ENCODE measurements around the gene N4BP3. TPM values are rescaled to one million over a fixed set of nuclear protein-coding genes. Genes with fewer than 3 reads are reported as not detected.
A peak's percentile ranks its signal among the peaks of the same experiment; 100 is the strongest.

N4BP3 gene
- total RNA-seq, 2 experiments from 2014 or later: 26.1 to 28.3 TPM

GRCh38 chr5:178122346-178122745 is 9.0 kb downstream of the N4BP3 start:
- H3K27ac ChIP-seq (ENCODE audit: low read depth, low read length, poor library complexity, severe bottlenecking): peak overlapping the region; percentile 90
- H2AFZ ChIP-seq (ENCODE audit: low read length): no peak overlapping the region

GRCh38 chr5:178123094-178123965 is 10.0 kb downstream of the N4BP3 start:
- H3K9me2 ChIP-seq (ENCODE audit: insufficient read depth, low read length): no peaks in the 10 kb centered on the region
- H3K4me3 ChIP-seq (ENCODE audit: low read depth, low read length, poor library complexity, severe bottlenecking): no peak overlapping the region
- no peak for DNase-seq (ENCODE audit: low spot score)
- ChIA-PET POLR2A (interaction anchor here (0.8 kb wide), 1 partner anchor 8 kb away, joined by 3 read pairs; no protein-coding TSS in a partner anchor), CTCF (ENCODE audit: unreplicated experiment) (no interaction called here)
- H3K27ac ChIP-seq (ENCODE audit: low read depth, low read length, poor library complexity, severe bottlenecking): no peak overlapping the region
- TF ChIP-seq EZH2phosphoT487 (IDR thresholded peaks at IDR 0.05; ENCODE audit: borderline replicate concordance, low read depth, low read length) (no peak), CTCF (conservative IDR thresholded peaks at IDR 0.05; ENCODE audit: low read length) (no peak)
- no peaks in the 10 kb centered on the region for H4K20me1 ChIP-seq (ENCODE audit: insufficient read depth, low read length)
- H2AFZ ChIP-seq (ENCODE audit: low read length): no peak overlapping the region
- peaks cover 21% of the 10 kb centered on the region; the same call in 1 of the 2 replicates for H3K79me2 ChIP-seq (ENCODE audit: insufficient read depth, low read depth, low read length)
- H3K36me3 ChIP-seq (ENCODE audit: insufficient read depth, low read length): peaks cover 71% of the 10 kb centered on the region
- peaks cover 57% of the 10 kb centered on the region for H3K4me1 ChIP-seq (ENCODE audit: insufficient read depth, low read length, poor library complexity, severe bottlenecking)
- peak overlapping the region; percentile 9; the same call in 1 of the 2 replicates for H3K4me2 ChIP-seq (ENCODE audit: low read length)
- no TSS peak for BruUV-seq (replicated peaks)
- intact Hi-C loops (cut with micrococcal nuclease; ENCODE audit: unreplicated experiment): no loop called here
- no peaks in the 10 kb centered on the region for H3K9me3 ChIP-seq (ENCODE audit: low read length)

More at GRCh38 chr5:178122346-178122745, 9.0 kb downstream of the N4BP3 start:
- H3K4me2 ChIP-seq (ENCODE audit: low read length): peak overlapping the region; percentile 68
- no peaks in the 10 kb centered on the region for H3K9me3 ChIP-seq (ENCODE audit: low read length)
- TF ChIP-seq EZH2phosphoT487 (IDR thresholded peaks at IDR 0.05; ENCODE audit: borderline replicate concordance, low read depth, low read length): no peak
- no peak for TF ChIP-seq CTCF (conservative IDR thresholded peaks at IDR 0.05; ENCODE audit: low read length)
- no peaks in the 10 kb centered on the region for H3K9me2 ChIP-seq (ENCODE audit: insufficient read depth, low read length)
- intact Hi-C loops (cut with micrococcal nuclease; ENCODE audit: unreplicated experiment): no loop called here
- ChIA-PET POLR2A (interaction anchor here (0.5 kb wide), 1 partner anchor 16 kb away, joined by 3 read pairs; no protein-coding TSS in a partner anchor), CTCF (ENCODE audit: unreplicated experiment) (interaction anchor here (3.1 kb wide), 1 partner anchor 46 kb away, joined by 17 read pairs; no protein-coding TSS in a partner anchor)
- no peak for DNase-seq (ENCODE audit: low spot score)
- H3K4me1 ChIP-seq (ENCODE audit: insufficient read depth, low read length, poor library complexity, severe bottlenecking): peaks cover 67% of the 10 kb centered on the region
- H4K20me1 ChIP-seq (ENCODE audit: insufficient read depth, low read length): no peaks in the 10 kb centered on the region
- peaks cover 31% of the 10 kb centered on the region; the same call in 1 of the 2 replicates for H3K79me2 ChIP-seq (ENCODE audit: insufficient read depth, low read depth, low read length)
- no TSS peak for BruUV-seq (replicated peaks)
- no peak overlapping the region for H3K4me3 ChIP-seq (ENCODE audit: low read depth, low read length, poor library complexity, severe bottlenecking)
- peaks cover 69% of the 10 kb centered on the region for H3K36me3 ChIP-seq (ENCODE audit: insufficient read depth, low read length)
